Lower leg skin (tissue), 3 donors: ENCODE results near the gene ATE1.

ENCODE experiments used
- POLR2A ChIP-seq, 2 donors: fragments of 450-650 bp; IDR thresholded peaks; one replicate each; pipeline ENCODE4 v1.6.1; 2016 to 2017; ENCODE audit warnings: antibody characterized with exemption in 2 of 2, mild to moderate bottlenecking in 1 of 2, moderate library complexity in 1 of 2
- TF ChIP-seq, protein P1 (sequence below), 3 donors: fragments of 450-650 bp; IDR thresholded peaks; one replicate each; pipeline ENCODE4 v1.5.1; 2016; ENCODE audit warnings: antibody characterized with exemption in 3 of 3, mild to moderate bottlenecking in 3 of 3, moderate library complexity in 2 of 3

- TF ChIP-seq, protein P1, sequence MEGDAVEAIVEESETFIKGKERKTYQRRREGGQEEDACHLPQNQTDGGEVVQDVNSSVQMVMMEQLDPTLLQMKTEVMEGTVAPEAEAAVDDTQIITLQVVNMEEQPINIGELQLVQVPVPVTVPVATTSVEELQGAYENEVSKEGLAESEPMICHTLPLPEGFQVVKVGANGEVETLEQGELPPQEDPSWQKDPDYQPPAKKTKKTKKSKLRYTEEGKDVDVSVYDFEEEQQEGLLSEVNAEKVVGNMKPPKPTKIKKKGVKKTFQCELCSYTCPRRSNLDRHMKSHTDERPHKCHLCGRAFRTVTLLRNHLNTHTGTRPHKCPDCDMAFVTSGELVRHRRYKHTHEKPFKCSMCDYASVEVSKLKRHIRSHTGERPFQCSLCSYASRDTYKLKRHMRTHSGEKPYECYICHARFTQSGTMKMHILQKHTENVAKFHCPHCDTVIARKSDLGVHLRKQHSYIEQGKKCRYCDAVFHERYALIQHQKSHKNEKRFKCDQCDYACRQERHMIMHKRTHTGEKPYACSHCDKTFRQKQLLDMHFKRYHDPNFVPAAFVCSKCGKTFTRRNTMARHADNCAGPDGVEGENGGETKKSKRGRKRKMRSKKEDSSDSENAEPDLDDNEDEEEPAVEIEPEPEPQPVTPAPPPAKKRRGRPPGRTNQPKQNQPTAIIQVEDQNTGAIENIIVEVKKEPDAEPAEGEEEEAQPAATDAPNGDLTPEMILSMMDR (IDR thresholded peaks at IDR 0.05): no peak
- TF ChIP-seq POLR2A (IDR thresholded peaks at IDR 0.05): no peak
Observed at GRCh38 chr10:121732172-121732571, 195.7 kb downstream of the ATE1 start.
